Fibroblast of lung (primary cell): ENCODE results near the gene CCDC6. TPM values are rescaled to one million over a fixed set of nuclear protein-coding genes. Genes with fewer than 3 reads are reported as not detected.

ENCODE experiments used
- DNase-seq, 2 donors: peaks; one replicate each; pipeline versions ENCODE4 v3.0.0 to v3.0.0-alpha.2; 2010; ENCODE audit warnings: low read depth in 2 of 2
- H2AFZ ChIP-seq: 2 replicates; pipeline ENCODE4 v1.5.1; 2012; ENCODE audit warnings: low read length, control low read depth, inconsistent platforms
- H3K27ac ChIP-seq: 2 replicates; pipeline ENCODE4 v1.5.1; 2011; ENCODE audit warnings: low read length, control low read depth; ENCODE audit not compliant: insufficient read depth
- H3K27me3 ChIP-seq: 2 replicates; pipeline ENCODE4 v1.5.1; 2011; ENCODE audit warnings: mild to moderate bottlenecking, low read length; ENCODE audit not compliant: control insufficient read depth, insufficient read depth
- H3K36me3 ChIP-seq: 2 replicates; pipeline ENCODE4 v1.5.1; 2011; ENCODE audit warnings: low read length; ENCODE audit not compliant: control insufficient read depth, insufficient read depth
- H3K4me1 ChIP-seq: 2 replicates; pipeline ENCODE4 v1.5.1; 2011; ENCODE audit warnings: low read length; ENCODE audit not compliant: control insufficient read depth, insufficient read depth; ENCODE audit errors: extremely low read depth
- H3K4me2 ChIP-seq: 2 replicates; pipeline ENCODE4 v1.5.1; 2011; ENCODE audit warnings: low read length, control low read depth; ENCODE audit not compliant: insufficient read depth; ENCODE audit errors: extremely low read depth
- H3K4me3 ChIP-seq, 4 experiments: fragments of 200-600 bp in 1 of 4; sonication (generic) in 1 of 4; replicated peaks in 1 of 4; 2 replicates each; pipeline ENCODE4 v1.5.1; 2011 to 2016; ENCODE audit warnings: low read length in 4 of 4, low read depth in 3 of 4, mild to moderate bottlenecking in 3 of 4, control low read depth in 2 of 4, inconsistent platforms in 1 of 4, mixed read lengths in 1 of 4; ENCODE audit not compliant: insufficient read depth in 1 of 4; ENCODE audit errors: control extremely low read depth in 1 of 4
- H3K79me2 ChIP-seq: 2 replicates; pipeline ENCODE4 v1.5.1; 2012; ENCODE audit warnings: mild to moderate bottlenecking, low read length, inconsistent platforms; ENCODE audit not compliant: control insufficient read depth, insufficient read depth
- H3K9ac ChIP-seq: 2 replicates; pipeline ENCODE4 v1.5.1; 2011; ENCODE audit warnings: mild to moderate bottlenecking, low read length, control low read depth; ENCODE audit not compliant: insufficient read depth
- H3K9me3 ChIP-seq: 2 replicates; pipeline ENCODE4 v1.5.1; 2012; ENCODE audit warnings: low read depth, low read length; ENCODE audit not compliant: control insufficient read depth, insufficient read depth
- H4K20me1 ChIP-seq: 2 replicates; pipeline ENCODE4 v1.5.1; 2011; ENCODE audit warnings: low read length; ENCODE audit not compliant: control insufficient read depth, insufficient read depth; ENCODE audit errors: extremely low read depth
- CTCF ChIP-seq, 2 donors: IDR thresholded peaks in 1 of 2; conservative IDR thresholded peaks in 1 of 2; 1 replicate in 1 of 2; 2 replicates in 1 of 2; pipeline ENCODE4 v1.5.1; 2011 to 2012; ENCODE audit warnings: low read length in 2 of 2, control low read depth in 1 of 2, inconsistent platforms in 1 of 2, low read depth in 1 of 2, mild to moderate bottlenecking in 1 of 2
- EZH2 ChIP-seq: IDR thresholded peaks from 2 replicates; pipeline ENCODE4 v1.5.1; 2012; ENCODE audit warnings: low read length, control low read depth, mild to moderate bottlenecking; ENCODE audit errors: missing control alignments
- polyA plus RNA-seq, 2 donors: library from polyadenylated mRNA; depleted of rRNA in 1 of 2; stranded (reverse) in 1 of 2; unstranded in 1 of 2; fragments of >200 nt; gene quantifications; 2 replicates each; pipeline ENCODE4 v1.2.1, GENCODE V29; 2011 to 2012; ENCODE audit warnings: missing spikeins in 1 of 2
- total RNA-seq: library from RNA; depleted of rRNA; stranded (reverse); fragments of >200 nt; gene quantifications from 2 replicates; pipeline ENCODE4 v1.2.1, GENCODE V29; 2014

The CCDC6 gene
- total and polyA plus RNA-seq, 2 donors (not counting 1 experiment from before 2014, with no cell fraction given) = 35.5 to 51.2 TPM

GRCh38 chr10:59814878-59815277, 91.5 kb downstream of the CCDC6 start:
- H3K4me2 ChIP-seq = no peak overlapping the region
- peaks cover 8% of the 10 kb centered on the region for H3K36me3 ChIP-seq
- H2AFZ ChIP-seq = no peak overlapping the region
- no peaks in the 10 kb centered on the region for H3K9me3 ChIP-seq
- H3K79me2 ChIP-seq = no peaks in the 10 kb centered on the region
- H3K4me3 ChIP-seq = no peak overlapping the region
- no peak for DNase-seq
- no peak overlapping the region for H3K27ac ChIP-seq
- H4K20me1 ChIP-seq = no peaks in the 10 kb centered on the region
- no peak overlapping the region for H3K9ac ChIP-seq
- no peaks in the 10 kb centered on the region for H3K4me1 ChIP-seq
- H3K27me3 ChIP-seq = no peaks in the 10 kb centered on the region
- no peak for TF ChIP-seq CTCF (conservative IDR thresholded peaks at IDR 0.05 in 1 of 2, IDR thresholded peaks at IDR 0.05 in 1 of 2; ENCODE audit: low read depth in 1 of 2, low read length in 2 of 2)
- no peak for TF ChIP-seq EZH2

- Histone ChIP-seq H3K4me3 (no peak overlapping the region), H3K27me3 (no peaks in the 10 kb centered on the region), H3K79me2 (no peaks in the 10 kb centered on the region), H3K27ac (no peak overlapping the region), H3K9me3 (no peaks in the 10 kb centered on the region), H3K36me3 (peaks cover 9% of the 10 kb centered on the region), H3K4me2 (no peak overlapping the region), H3K4me1 (no peaks in the 10 kb centered on the region), H3K9ac (no peak overlapping the region), H4K20me1 (no peaks in the 10 kb centered on the region), H2AFZ (no peak overlapping the region)
- TF ChIP-seq CTCF (conservative IDR thresholded peaks at IDR 0.05 in 1 of 2, IDR thresholded peaks at IDR 0.05 in 1 of 2; ENCODE audit: low read depth in 1 of 2, low read length in 2 of 2) (no peak), EZH2 (no peak)
- DNase-seq = no peak
Observed at GRCh38 chr10:59812519-59813122, 93.7 kb downstream of the CCDC6 start.

GRCh38 chr10:59809644-59809974, 96.7 kb downstream of the CCDC6 start:
- no peaks in the 10 kb centered on the region for H3K9me3 ChIP-seq
- H3K36me3 ChIP-seq = peaks cover 9% of the 10 kb centered on the region
- H3K4me2 ChIP-seq = no peak overlapping the region
- H3K79me2 ChIP-seq = no peaks in the 10 kb centered on the region
- H3K4me3 ChIP-seq = no peak overlapping the region
- TF ChIP-seq CTCF (conservative IDR thresholded peaks at IDR 0.05 in 1 of 2, IDR thresholded peaks at IDR 0.05 in 1 of 2; ENCODE audit: low read depth in 1 of 2, low read length in 2 of 2) (no peak), EZH2 (no peak)
- H3K9ac ChIP-seq = no peak overlapping the region
- no peak overlapping the region for H3K27ac ChIP-seq
- no peaks in the 10 kb centered on the region for H4K20me1 ChIP-seq
- DNase-seq = no peak
- H2AFZ ChIP-seq = no peak overlapping the region
- H3K4me1 ChIP-seq = no peaks in the 10 kb centered on the region
- H3K27me3 ChIP-seq = no peaks in the 10 kb centered on the region
